Activated B cell treated with CpG ODN at 0.5 μM for 24 hours (primary cell): ENCODE data around the gene EMILIN2. TPM values are rescaled to one million over a fixed set of nuclear protein-coding genes. Genes with fewer than 3 reads are reported as not detected.
"Not testable (repeated sequence)": the region's sequence is repeated elsewhere in the genome, so short reads cannot be mapped to it uniquely, and the experiment has no call there.

Experiments
- ATAC-seq: fragments of 200-7000 bp; cut with Tn5 transposase; one replicate; pipeline ENCODE4 v1.10.0; 2021; ENCODE audit warnings: low read depth, mild to moderate bottlenecking, moderate library complexity
- CTCF ChIA-PET: fragments of 350-600 bp; sonication (Branson Sonifier 250); formaldehyde crosslinking; loops from one replicate; lab custom pipeline; 2021; ENCODE audit warnings: antibody characterized with exemption; lab: Charles Lee
- POLR2A ChIA-PET: fragments of 350-600 bp; sonication (Branson Sonifier 250); formaldehyde crosslinking; loops from one replicate; lab custom pipeline; 2021; ENCODE audit warnings: antibody characterized with exemption; lab: Charles Lee
- DNase-seq: peaks from one replicate; pipeline ENCODE4 v3.0.0; 2022
- H3K27ac Mint-ChIP-seq: one replicate; pipeline ENCODE4 v1.8.0; 2020; ENCODE audit warnings: mixed read lengths
- H3K27me3 Mint-ChIP-seq: one replicate; pipeline ENCODE4 v1.8.0; 2021; ENCODE audit warnings: mixed read lengths
- H3K36me3 Mint-ChIP-seq: one replicate; pipeline ENCODE4 v1.8.0; 2021; ENCODE audit warnings: low read depth, mixed read lengths
- H3K4me1 Mint-ChIP-seq: one replicate; pipeline ENCODE4 v1.8.0; 2021; ENCODE audit warnings: mixed read lengths
- H3K4me3 Mint-ChIP-seq: one replicate; pipeline ENCODE4 v1.8.0; 2020; ENCODE audit warnings: mild to moderate bottlenecking, mixed read lengths
- H3K9me3 Mint-ChIP-seq: one replicate; pipeline ENCODE4 v1.8.0; 2020; ENCODE audit warnings: mixed read lengths
- intact Hi-C: fragments of 100-400 bp; cut with micrococcal nuclease; formaldehyde crosslinking; loops from one replicate; pipeline ENCODE4 v1.15.1; 2024
- total RNA-seq: library from RNA; stranded (reverse); gene quantifications from 2 replicates; pipeline ENCODE4 v1.2.3, GENCODE V29; 2022
- TF ChIP-seq, protein P1 (sequence below): fragments of 200-600 bp; IDR thresholded peaks from one replicate; pipeline ENCODE4 v1.8.0; 2022; ENCODE audit warnings: antibody characterized with exemption, mild to moderate bottlenecking

EMILIN2 gene
- total RNA-seq, 1 donor from 2014 or later: 80.9 TPM

DNA sequence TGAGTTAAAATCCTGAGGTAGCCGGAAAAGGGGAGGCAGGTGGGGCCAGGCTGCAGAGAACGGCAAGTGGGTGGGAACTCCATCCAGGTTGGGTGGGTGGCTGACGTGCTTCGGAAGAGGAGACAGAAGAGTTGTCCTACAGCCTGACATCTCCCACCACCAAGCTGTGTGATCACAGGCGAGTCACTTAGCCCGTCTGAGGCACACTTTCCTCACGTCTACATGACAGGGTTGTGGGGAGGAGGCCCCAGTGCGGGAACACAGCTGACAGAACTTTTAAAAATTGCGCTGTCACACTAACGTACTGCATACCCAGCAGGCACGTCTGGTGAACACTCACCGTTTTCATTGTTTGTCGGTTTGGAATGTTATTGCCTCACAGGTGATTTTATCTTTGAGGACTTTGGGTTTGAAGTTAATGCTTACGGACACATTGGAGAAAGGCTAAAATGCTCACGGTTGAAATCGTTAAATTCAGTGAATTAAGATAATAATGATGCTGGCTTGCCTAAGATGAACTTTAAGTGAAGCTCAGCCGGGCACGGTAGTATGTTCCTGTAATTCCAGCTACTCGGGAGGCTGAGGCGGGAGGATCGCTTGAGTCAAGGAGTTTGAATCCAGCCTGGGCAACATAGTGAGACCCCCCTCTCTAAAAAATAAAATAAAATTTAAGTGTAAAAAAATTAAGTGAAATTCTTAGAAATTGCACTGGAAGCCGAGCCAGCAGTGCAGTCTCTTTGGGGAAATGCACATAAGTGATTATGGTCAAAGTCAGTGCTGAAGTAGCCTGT lies 8.9 kb downstream of the EMILIN2 start:
- H3K4me3 Mint-ChIP-seq: no peak overlapping the region
- H3K27me3 Mint-ChIP-seq: peaks cover 7% of the 10 kb centered on the region
- ATAC-seq (no peak), DNase-seq (no peak)
- TF ChIP-seq, protein P1, sequence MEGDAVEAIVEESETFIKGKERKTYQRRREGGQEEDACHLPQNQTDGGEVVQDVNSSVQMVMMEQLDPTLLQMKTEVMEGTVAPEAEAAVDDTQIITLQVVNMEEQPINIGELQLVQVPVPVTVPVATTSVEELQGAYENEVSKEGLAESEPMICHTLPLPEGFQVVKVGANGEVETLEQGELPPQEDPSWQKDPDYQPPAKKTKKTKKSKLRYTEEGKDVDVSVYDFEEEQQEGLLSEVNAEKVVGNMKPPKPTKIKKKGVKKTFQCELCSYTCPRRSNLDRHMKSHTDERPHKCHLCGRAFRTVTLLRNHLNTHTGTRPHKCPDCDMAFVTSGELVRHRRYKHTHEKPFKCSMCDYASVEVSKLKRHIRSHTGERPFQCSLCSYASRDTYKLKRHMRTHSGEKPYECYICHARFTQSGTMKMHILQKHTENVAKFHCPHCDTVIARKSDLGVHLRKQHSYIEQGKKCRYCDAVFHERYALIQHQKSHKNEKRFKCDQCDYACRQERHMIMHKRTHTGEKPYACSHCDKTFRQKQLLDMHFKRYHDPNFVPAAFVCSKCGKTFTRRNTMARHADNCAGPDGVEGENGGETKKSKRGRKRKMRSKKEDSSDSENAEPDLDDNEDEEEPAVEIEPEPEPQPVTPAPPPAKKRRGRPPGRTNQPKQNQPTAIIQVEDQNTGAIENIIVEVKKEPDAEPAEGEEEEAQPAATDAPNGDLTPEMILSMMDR: no peak
- H3K4me1 Mint-ChIP-seq: no peaks in the 10 kb centered on the region
- peaks cover 57% of the 10 kb centered on the region for H3K36me3 Mint-ChIP-seq
- CTCF ChIA-PET: no interaction called here
- intact Hi-C loops: no loop called here
- POLR2A ChIA-PET: interaction anchor here (0.8 to 1.9 kb wide), 3 partner anchors 8 to 12 kb away, joined by 3 to 6 read pairs (median 5); no protein-coding TSS in a partner anchor
- no peak overlapping the region for H3K27ac Mint-ChIP-seq
- peaks cover 7% of the 10 kb centered on the region for H3K9me3 Mint-ChIP-seq

GRCh38 chr18:2856547-2857170 lies 9.9 kb downstream of the EMILIN2 start:
- Mint-ChIP-seq H3K4me3 (no peak overlapping the region), H3K36me3 (peaks cover 53% of the 10 kb centered on the region), H3K27me3 (peaks cover 2% of the 10 kb centered on the region), H3K9me3 (peaks cover 7% of the 10 kb centered on the region), H3K27ac (no peak overlapping the region), H3K4me1 (no peaks in the 10 kb centered on the region)
- DNase-seq (no peak), ATAC-seq (no peak)
- TF ChIP-seq, protein P1: no peak
- intact Hi-C loops: no loop called here
- ChIA-PET POLR2A (interaction anchor here (0.8 to 1.9 kb wide), 2 partner anchors 9 to 11 kb away, joined by 3 to 5 read pairs; no protein-coding TSS in a partner anchor), CTCF (no interaction called here)

GRCh38 chr18:2857491-2858131 lies 10.8 kb downstream of the EMILIN2 start:
- no peak for ATAC-seq
- H3K4me3 Mint-ChIP-seq: no peak overlapping the region
- intact Hi-C loops: no loop called here
- peaks cover 7% of the 10 kb centered on the region for H3K9me3 Mint-ChIP-seq
- TF ChIP-seq, protein P1: no peak
- H3K4me1 Mint-ChIP-seq: no peaks in the 10 kb centered on the region
- no peak overlapping the region for H3K27ac Mint-ChIP-seq
- H3K36me3 Mint-ChIP-seq: peaks cover 46% of the 10 kb centered on the region
- ChIA-PET CTCF (no interaction called here), POLR2A (no interaction called here)
- peaks cover 2% of the 10 kb centered on the region for H3K27me3 Mint-ChIP-seq
- DNase-seq: no peak

DNA sequence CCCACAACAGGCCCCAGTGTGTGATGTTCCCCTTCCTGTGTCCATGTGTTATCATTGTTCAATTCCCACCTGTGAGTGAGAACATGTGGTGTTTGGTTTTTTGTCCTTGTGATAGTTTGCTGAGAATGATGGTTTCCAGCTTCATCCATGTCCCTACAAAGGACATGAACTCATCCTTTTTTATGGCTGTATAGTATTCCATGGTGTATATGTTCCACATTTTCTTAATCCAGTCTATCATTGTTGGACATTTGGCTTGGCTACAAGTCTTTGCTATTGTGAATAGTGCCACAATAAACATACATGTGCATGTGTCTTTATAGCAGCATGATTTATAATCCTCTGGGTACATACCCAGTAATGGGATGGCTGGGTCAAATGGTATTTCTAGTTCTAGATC lies 13.6 kb downstream of the EMILIN2 start:
- DNase-seq, CTCF ChIA-PET: not testable (repeated sequence)

DNA sequence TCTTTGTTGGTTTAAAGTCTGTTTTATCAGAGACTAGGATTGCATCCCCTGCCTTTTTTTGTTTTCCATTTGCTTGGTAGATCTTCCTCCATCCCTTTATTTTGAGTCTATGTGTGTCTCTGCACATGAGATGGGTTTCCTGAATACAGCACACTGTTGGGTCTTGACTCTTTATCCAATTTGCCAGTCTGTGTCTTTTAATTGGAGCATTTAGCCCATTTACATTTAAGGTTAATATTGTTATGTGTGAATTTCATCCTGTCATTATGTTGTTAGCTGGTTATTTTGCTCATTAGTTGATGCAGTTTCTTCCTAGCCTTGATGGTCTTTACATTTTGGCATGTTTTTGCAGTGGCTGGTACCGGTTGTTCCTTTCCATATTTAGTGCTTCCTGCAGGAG lies 17.2 kb downstream of the EMILIN2 start:
- CTCF ChIA-PET, POLR2A ChIA-PET, H3K4me3 Mint-ChIP-seq, ATAC-seq, intact Hi-C loops, H3K27me3 Mint-ChIP-seq, DNase-seq, H3K27ac Mint-ChIP-seq, H3K4me1 Mint-ChIP-seq: not testable (repeated sequence)
- Mint-ChIP-seq H3K9me3 (peaks cover 10% of the 10 kb centered on the region), H3K36me3 (peaks cover 11% of the 10 kb centered on the region)

More for the DNA sequence above, 13.6 kb downstream of the EMILIN2 start:
- ATAC-seq, H3K4me1 Mint-ChIP-seq, H3K27ac Mint-ChIP-seq, POLR2A ChIA-PET, H3K4me3 Mint-ChIP-seq, H3K27me3 Mint-ChIP-seq, H3K9me3 Mint-ChIP-seq, intact Hi-C loops: not testable (repeated sequence)
- peaks cover 19% of the 10 kb centered on the region for H3K36me3 Mint-ChIP-seq

DNA sequence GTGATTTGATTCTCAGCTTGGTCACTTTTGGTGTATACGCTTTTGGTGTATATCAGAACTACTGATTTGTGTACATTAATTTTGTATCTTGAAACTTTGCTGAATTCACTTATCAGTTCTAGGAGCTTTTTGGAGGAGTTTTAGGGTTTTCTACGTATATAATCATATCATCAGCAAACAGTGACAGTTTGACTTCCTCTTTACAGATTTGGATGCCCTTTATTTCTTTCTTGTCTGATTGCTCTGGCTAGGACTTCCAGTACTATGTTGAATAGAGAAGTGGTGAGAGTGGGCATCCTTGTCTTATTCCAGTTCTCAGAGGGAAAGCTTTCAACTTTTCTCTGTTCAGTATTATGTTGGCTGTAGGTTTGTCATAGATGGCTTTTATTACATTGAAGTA lies 19.7 kb downstream of the EMILIN2 start:
- intact Hi-C loops, ATAC-seq, H3K36me3 Mint-ChIP-seq, H3K27ac Mint-ChIP-seq, H3K9me3 Mint-ChIP-seq, CTCF ChIA-PET, H3K4me1 Mint-ChIP-seq, H3K27me3 Mint-ChIP-seq, DNase-seq, POLR2A ChIA-PET, H3K4me3 Mint-ChIP-seq: not testable (repeated sequence)
